AG09319 (cell line): Measurements from ENCODE around the gene CCDC87.

Experiments used
- DNase-seq: peaks from one replicate; pipeline ENCODE4 v3.0.0-alpha.2; 2010; ENCODE audit warnings: low read depth; ENCODE audit errors: extremely low read depth
- CTCF ChIP-seq: IDR thresholded peaks from 2 replicates; pipeline ENCODE4 v1.5.1; 2011; ENCODE audit warnings: low read depth, mild to moderate bottlenecking, inconsistent platforms, low read length, moderate library complexity

CCDC87 gene

GRCh38 chr11:66559142-66559865, 33.6 kb downstream of the CCDC87 start:
- no peak for DNase-seq
- no peak for TF ChIP-seq CTCF

GRCh38 chr11:66557733-66558326, 35.0 kb downstream of the CCDC87 start:
- DNase-seq, result no peak
- TF ChIP-seq CTCF, result no peak

- no peak for TF ChIP-seq CTCF
- DNase-seq, result no peak
Measured at GRCh38 chr11:66556086-66556485, 36.8 kb downstream of the CCDC87 start.

GRCh38 chr11:66555416-66555815, 37.4 kb downstream of the CCDC87 start:
- no peak for TF ChIP-seq CTCF
- DNase-seq, result no peak

GRCh38 chr11:66554602-66555001, 38.3 kb downstream of the CCDC87 start:
- no peak for DNase-seq
- TF ChIP-seq CTCF, result no peak

- no peak for TF ChIP-seq CTCF
- DNase-seq, result no peak
Measured at GRCh38 chr11:66550887-66551286, 42.0 kb downstream of the CCDC87 start.

GRCh38 chr11:66549696-66550095, 43.2 kb downstream of the CCDC87 start:
- DNase-seq, result no peak
- no peak for TF ChIP-seq CTCF
